GM12878 (cell line): ENCODE measurements around the gene MT1HL1. TPM values are rescaled to one million over a fixed set of nuclear protein-coding genes. Genes with fewer than 3 reads are reported as not detected.

Experiments used
- ATAC-seq: fragments of 200-7000 bp; cut with Tn5 transposase; 3 replicates; pipeline ENCODE4 v1.9.1; 2020; ENCODE audit warnings: mild to moderate bottlenecking, moderate library complexity
- BruUV-seq: library from RNA; stranded (reverse); fragments of 400-500 nt; replicated peaks from 2 replicates; lab custom pipeline; 2021; lab: Mats Ljungman, UMichigan
- CTCF ChIA-PET: fragments of 300-600 bp; sonication (Branson Sonifier 250); formaldehyde crosslinking; extraction: SDS; loops from one replicate; lab custom pipeline; 2021; ENCODE audit warnings: inconsistent platforms; lab: Yijun Ruan, JAX
- POLR2A ChIA-PET: fragments of 350-600 bp; formaldehyde crosslinking; extraction: SDS; loops from one replicate; lab custom pipeline; 2021; ENCODE audit warnings: inconsistent platforms; lab: Charles Lee
- RAD21 ChIA-PET: fragments of 300-600 bp; sonication (Branson Sonifier 250); formaldehyde crosslinking; loops from one replicate; lab custom pipeline; 2023; ENCODE audit warnings: antibody characterized with exemption; ENCODE audit not compliant: unreplicated experiment; lab: Charles Lee
- SMC1A ChIA-PET: fragments of 300-600 bp; sonication (Branson Sonifier 250); formaldehyde crosslinking; loops from one replicate; lab custom pipeline; 2023; ENCODE audit not compliant: unreplicated experiment, uncharacterized antibody; lab: Charles Lee
- DNase-seq: peaks from one replicate; pipeline ENCODE4 v3.0.0-alpha.2; 2011; ENCODE audit warnings: low read depth, low spot score
- FAIRE-seq: peaks from 3 replicates; lab custom pipeline; 2011; peaks lifted over from hg19 to GRCh38; lab: Jason Lieb, UNC
- H2AFZ ChIP-seq: 2 replicates; pipeline ENCODE4 v1.6.0; 2011; ENCODE audit warnings: low read depth, low read length, control low read depth; ENCODE audit not compliant: control insufficient read depth
- H3K27ac ChIP-seq: 2 replicates; pipeline ENCODE4 v1.5.1; 2011; ENCODE audit warnings: control low read depth; ENCODE audit not compliant: control insufficient read depth, insufficient read depth
- H3K27me3 ChIP-seq, 2 experiments: replicated peaks in 1 of 2; 2 replicates each; pipeline versions ENCODE4 v1.6.0 to v1.6.1; 2011; ENCODE audit warnings: low read length in 1 of 2; ENCODE audit not compliant: control insufficient read depth in 2 of 2, insufficient read depth in 2 of 2
- H3K36me3 ChIP-seq, 2 experiments: 2 replicates each; pipeline ENCODE4 v1.5.1; 2011; ENCODE audit warnings: low read length in 1 of 2; ENCODE audit not compliant: control insufficient read depth in 2 of 2, insufficient read depth in 2 of 2
- H3K4me1 ChIP-seq: 2 replicates; pipeline ENCODE4 v1.6.1; 2011; ENCODE audit warnings: mild to moderate bottlenecking, low read length, moderate library complexity, mixed read lengths; ENCODE audit not compliant: control insufficient read depth, insufficient read depth
- H3K4me2 ChIP-seq: 2 replicates; pipeline ENCODE4 v1.6.0; 2011; ENCODE audit warnings: control low read depth; ENCODE audit not compliant: control insufficient read depth, insufficient read depth
- H3K4me3 ChIP-seq: fragments of 200-600 bp; sonication (generic); 2 replicates; pipeline ENCODE4 v1.5.1; 2016
- H3K79me2 ChIP-seq: 2 replicates; pipeline ENCODE4 v1.6.0; 2011; ENCODE audit warnings: low read length; ENCODE audit not compliant: control insufficient read depth, insufficient read depth
- H3K9ac ChIP-seq: 2 replicates; pipeline ENCODE4 v1.8.0; 2011; ENCODE audit warnings: low read length, control low read depth, mixed read lengths; ENCODE audit not compliant: control insufficient read depth, insufficient read depth
- H3K9me3 ChIP-seq: replicated peaks from 3 replicates; pipeline ENCODE4 v1.5.1; 2011; ENCODE audit warnings: mild to moderate bottlenecking, low read length; ENCODE audit not compliant: control insufficient read depth, insufficient read depth
- H4K20me1 ChIP-seq: 2 replicates; pipeline ENCODE4 v1.6.0; 2011; ENCODE audit not compliant: control insufficient read depth, insufficient read depth
- BCLAF1 ChIP-seq: fragments of 450-650 bp; IDR thresholded peaks from 2 replicates; pipeline ENCODE4 v1.6.1; 2017; ENCODE audit warnings: antibody characterized with exemption, mild to moderate bottlenecking, moderate library complexity
- BHLHE40 ChIP-seq, 2 experiments: fragments of 450-650 bp in 1 of 2; IDR thresholded peaks; 2 replicates each; pipeline ENCODE4 v1.6.1; 2011 to 2017; ENCODE audit warnings: low read depth in 2 of 2, borderline replicate concordance in 1 of 2, improper control_type of control experiment in 1 of 2, low read length in 1 of 2, mild to moderate bottlenecking in 1 of 2
- CBFB ChIP-seq: IDR thresholded peaks from 2 replicates; pipeline ENCODE4 v1.6.1; 2016; ENCODE audit warnings: antibody characterized with exemption, low read depth
- CBX5 ChIP-seq: sonication (generic); IDR thresholded peaks from 2 replicates; pipeline ENCODE4 v1.6.1; 2016; ENCODE audit warnings: low read depth, moderate library complexity, mild to moderate bottlenecking, inconsistent platforms
- DPF2 ChIP-seq: fragments of 450-650 bp; IDR thresholded peaks from 2 replicates; pipeline ENCODE4 v1.6.1; 2017; ENCODE audit warnings: mild to moderate bottlenecking
- IKZF1 ChIP-seq: fragments of 450-650 bp; conservative IDR thresholded peaks from 2 replicates; pipeline ENCODE4 v1.6.1; 2017; ENCODE audit warnings: antibody characterized with exemption, mild to moderate bottlenecking
- PAX5 ChIP-seq: IDR thresholded peaks from 2 replicates; pipeline ENCODE4 v1.6.1; 2011; ENCODE audit warnings: low read depth, low read length, borderline replicate concordance
- POLR2A ChIP-seq: IDR thresholded peaks from 2 replicates; pipeline ENCODE4 v1.6.1; 2011; ENCODE audit warnings: low read depth, mild to moderate bottlenecking, low read length
- PRDM15 ChIP-seq: fragments of 450-650 bp; formaldehyde crosslinking; IDR thresholded peaks from 2 replicates; pipeline ENCODE4 v1.4.0; 2020; ENCODE audit warnings: mild to moderate bottlenecking, moderate library complexity
- SP1 ChIP-seq: IDR thresholded peaks from one replicate; pipeline ENCODE4 v1.6.1; 2011; ENCODE audit warnings: low read depth, low read length
- SREBF2 ChIP-seq: IDR thresholded peaks from 2 replicates; pipeline ENCODE4 v1.6.1; 2012; ENCODE audit warnings: mild to moderate bottlenecking, low read length
- ZNF217 ChIP-seq: fragments of 450-650 bp; IDR thresholded peaks from 2 replicates; pipeline ENCODE4 v1.6.1; 2017; ENCODE audit warnings: antibody characterized with exemption, mild to moderate bottlenecking
- WGBS: methylation state at CpG from one replicate; pipeline ENCODE4 v1.1.6; 2016; ENCODE audit warnings: low lambda C conversion rate; ENCODE audit not compliant: insufficient replicate concordance, insufficient coverage; ENCODE audit errors: missing lambda C conversion rate; 5-methylcytosine and 5-hydroxymethylcytosine counted together
- in situ Hi-C: fragments of 300-500 bp; cut with MboI; formaldehyde crosslinking; loops from 9 replicates; pipeline ENCODE4 v1.14.3; 2018; ENCODE audit warnings: mixed read lengths
- intact Hi-C: fragments of 100-400 bp; cut with micrococcal nuclease; formaldehyde crosslinking; loops from one replicate; pipeline ENCODE4 v1.14.2; 2022; ENCODE audit not compliant: unreplicated experiment
- polyA plus RNA-seq, 11 experiments: library from polyadenylated mRNA; depleted of rRNA in 4 of 11; unstranded in 6 of 11; stranded (reverse) in 5 of 11; fragments of >200 nt; fragmentation: Nextera tagmentation in 4 of 11; fragmentation: Illumina TruSeq in 1 of 11; extraction: Ambion mirVana in 4 of 11; extraction: Trizol in 1 of 11; gene quantifications; 1 replicate in 1 of 11; 2 replicates in 10 of 11; pipeline versions ENCODE4 v1.2.1 to v1.2.3, GENCODE V29; 2011 to 2016; ENCODE audit warnings: inconsistent platforms in 2 of 11, missing spikeins in 2 of 11, low read depth in 1 of 11
- total RNA-seq, 4 experiments: library from RNA; depleted of rRNA in 3 of 4; stranded (reverse); fragments of >200 nt in 3 of 4; fragmentation: Illumina TruSeq in 1 of 4; extraction: Trizol in 1 of 4; gene quantifications; 2 replicates each; pipeline versions ENCODE4 v1.2.1 to v1.2.3, GENCODE V29; 2013 to 2021
- TF ChIP-seq, protein P1 (sequence below): fragments of 450-650 bp; IDR thresholded peaks from 2 replicates; pipeline ENCODE4 v1.6.1; 2017; ENCODE audit warnings: mild to moderate bottlenecking, moderate library complexity
- TF ChIP-seq, protein P2 (sequence below): fragments of 150-350 bp; IDR thresholded peaks from 2 replicates; pipeline ENCODE4 v1.6.1; 2014; ENCODE audit warnings: mild to moderate bottlenecking, low read depth, low read length

Gene MT1HL1
- total and polyA plus RNA-seq, 10 of the 15 experiments (the other 5 are each of a cell fraction or from before 2014, with no cell fraction given): not detected

DNA sequence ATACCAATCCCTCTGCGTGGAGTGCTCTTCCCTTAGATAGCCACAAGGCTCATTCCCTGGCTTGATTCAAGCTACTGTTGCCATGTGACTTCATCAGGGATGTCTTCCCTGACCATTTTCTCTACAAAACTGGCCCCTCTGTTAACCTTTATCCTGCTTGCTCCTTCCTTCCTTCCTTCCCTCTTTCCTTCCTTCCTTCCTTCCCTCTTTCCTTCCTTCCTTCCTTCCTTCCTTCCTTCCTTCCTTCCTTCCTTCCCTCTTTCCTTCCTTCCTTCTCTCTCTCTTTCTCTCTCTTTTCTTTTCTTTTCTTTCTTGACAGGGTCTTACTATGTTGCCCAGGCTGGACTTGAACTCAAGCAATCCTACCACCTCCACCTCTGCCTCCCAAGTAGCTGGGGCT is 31.5 kb upstream of the MT1HL1 start:
- CTCF ChIA-PET: no interaction called here
- no peak overlapping the region for H3K4me2 ChIP-seq
- H3K27ac ChIP-seq: no peak overlapping the region
- H2AFZ ChIP-seq: no peak overlapping the region
- no peaks in the 10 kb centered on the region for H3K79me2 ChIP-seq
- SMC1A ChIA-PET: no interaction called here
- H3K4me3 ChIP-seq: no peak overlapping the region
- no peaks in the 10 kb centered on the region for H3K36me3 ChIP-seq
- DNase-seq (no peak), FAIRE-seq (no peak), ATAC-seq (no peak)
- no peak overlapping the region for H3K9ac ChIP-seq
- POLR2A ChIA-PET: no interaction called here
- RAD21 ChIA-PET: no interaction called here
- no TSS peak for BruUV-seq
- no peaks in the 10 kb centered on the region for H4K20me1 ChIP-seq
- H3K9me3 ChIP-seq: no peaks in the 10 kb centered on the region
- H3K4me1 ChIP-seq: no peaks in the 10 kb centered on the region
- WGBS: 47% methylated on average over 1 of the region's 1 CpG
- in situ Hi-C loops (no loop called here), intact Hi-C loops (no loop called here)
- H3K27me3 ChIP-seq: no peaks in the 10 kb centered on the region; a peak in 2 of 4 replicates
- TF ChIP-seq SREBF2: no peak
- TF ChIP-seq BCLAF1: no peak
- no peak for TF ChIP-seq PAX5
- no peak for TF ChIP-seq CBFB
- TF ChIP-seq PRDM15 (CRISPR knock-in tag): no peak
- no peak for TF ChIP-seq ZNF217
- no peak for TF ChIP-seq POLR2A
- TF ChIP-seq, protein P1, sequence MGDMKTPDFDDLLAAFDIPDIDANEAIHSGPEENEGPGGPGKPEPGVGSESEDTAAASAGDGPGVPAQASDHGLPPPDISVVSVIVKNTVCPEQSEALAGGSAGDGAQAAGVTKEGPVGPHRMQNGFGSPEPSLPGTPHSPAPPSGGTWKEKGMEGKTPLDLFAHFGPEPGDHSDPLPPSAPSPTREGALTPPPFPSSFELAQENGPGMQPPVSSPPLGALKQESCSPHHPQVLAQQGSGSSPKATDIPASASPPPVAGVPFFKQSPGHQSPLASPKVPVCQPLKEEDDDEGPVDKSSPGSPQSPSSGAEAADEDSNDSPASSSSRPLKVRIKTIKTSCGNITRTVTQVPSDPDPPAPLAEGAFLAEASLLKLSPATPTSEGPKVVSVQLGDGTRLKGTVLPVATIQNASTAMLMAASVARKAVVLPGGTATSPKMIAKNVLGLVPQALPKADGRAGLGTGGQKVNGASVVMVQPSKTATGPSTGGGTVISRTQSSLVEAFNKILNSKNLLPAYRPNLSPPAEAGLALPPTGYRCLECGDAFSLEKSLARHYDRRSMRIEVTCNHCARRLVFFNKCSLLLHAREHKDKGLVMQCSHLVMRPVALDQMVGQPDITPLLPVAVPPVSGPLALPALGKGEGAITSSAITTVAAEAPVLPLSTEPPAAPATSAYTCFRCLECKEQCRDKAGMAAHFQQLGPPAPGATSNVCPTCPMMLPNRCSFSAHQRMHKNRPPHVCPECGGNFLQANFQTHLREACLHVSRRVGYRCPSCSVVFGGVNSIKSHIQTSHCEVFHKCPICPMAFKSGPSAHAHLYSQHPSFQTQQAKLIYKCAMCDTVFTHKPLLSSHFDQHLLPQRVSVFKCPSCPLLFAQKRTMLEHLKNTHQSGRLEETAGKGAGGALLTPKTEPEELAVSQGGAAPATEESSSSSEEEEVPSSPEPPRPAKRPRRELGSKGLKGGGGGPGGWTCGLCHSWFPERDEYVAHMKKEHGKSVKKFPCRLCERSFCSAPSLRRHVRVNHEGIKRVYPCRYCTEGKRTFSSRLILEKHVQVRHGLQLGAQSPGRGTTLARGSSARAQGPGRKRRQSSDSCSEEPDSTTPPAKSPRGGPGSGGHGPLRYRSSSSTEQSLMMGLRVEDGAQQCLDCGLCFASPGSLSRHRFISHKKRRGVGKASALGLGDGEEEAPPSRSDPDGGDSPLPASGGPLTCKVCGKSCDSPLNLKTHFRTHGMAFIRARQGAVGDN: no peak
- no peak for TF ChIP-seq CBX5
- no peak for TF ChIP-seq IKZF1
- TF ChIP-seq BHLHE40 (IDR thresholded peaks at IDR 0.05; ENCODE audit: borderline replicate concordance in 1 of 2, low read depth in 2 of 2, low read length in 1 of 2): no peak
- TF ChIP-seq SP1: no peak
- TF ChIP-seq, protein P2, sequence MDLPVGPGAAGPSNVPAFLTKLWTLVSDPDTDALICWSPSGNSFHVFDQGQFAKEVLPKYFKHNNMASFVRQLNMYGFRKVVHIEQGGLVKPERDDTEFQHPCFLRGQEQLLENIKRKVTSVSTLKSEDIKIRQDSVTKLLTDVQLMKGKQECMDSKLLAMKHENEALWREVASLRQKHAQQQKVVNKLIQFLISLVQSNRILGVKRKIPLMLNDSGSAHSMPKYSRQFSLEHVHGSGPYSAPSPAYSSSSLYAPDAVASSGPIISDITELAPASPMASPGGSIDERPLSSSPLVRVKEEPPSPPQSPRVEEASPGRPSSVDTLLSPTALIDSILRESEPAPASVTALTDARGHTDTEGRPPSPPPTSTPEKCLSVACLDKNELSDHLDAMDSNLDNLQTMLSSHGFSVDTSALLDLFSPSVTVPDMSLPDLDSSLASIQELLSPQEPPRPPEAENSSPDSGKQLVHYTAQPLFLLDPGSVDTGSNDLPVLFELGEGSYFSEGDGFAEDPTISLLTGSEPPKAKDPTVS: no peak
- TF ChIP-seq DPF2: no peak
